ENCODE data around the gene CCR4.

Gene CCR4

GRCh38 chr3:32996048-32996754 is 44.8 kb downstream of the CCR4 start:
- Histone ChIP-seq H3K36me3 (ENCODE audit: control insufficient read depth, insufficient read depth, low read length) (no peaks in the 10 kb centered on the region), H3K27ac (ENCODE audit: insufficient read depth, low read depth, low read length, poor library complexity, severe bottlenecking) (no peak overlapping the region), H3K9me3 (ENCODE audit: control insufficient read depth, low read length) (no peaks in the 10 kb centered on the region), H3K4me3 (ENCODE audit: insufficient read depth, low read depth, low read length) (no peak overlapping the region), H3K27me3 (ENCODE audit: control insufficient read depth, insufficient read depth, low read length, poor library complexity, severe bottlenecking) (no peaks in the 10 kb centered on the region), H3K4me1 (ENCODE audit: control insufficient read depth, insufficient read depth, low read length) (no peaks in the 10 kb centered on the region)
- WGBS, 2 experiments: 87 to 100% methylated on average over 3 to 4 of the region's 5 CpGs

DNA sequence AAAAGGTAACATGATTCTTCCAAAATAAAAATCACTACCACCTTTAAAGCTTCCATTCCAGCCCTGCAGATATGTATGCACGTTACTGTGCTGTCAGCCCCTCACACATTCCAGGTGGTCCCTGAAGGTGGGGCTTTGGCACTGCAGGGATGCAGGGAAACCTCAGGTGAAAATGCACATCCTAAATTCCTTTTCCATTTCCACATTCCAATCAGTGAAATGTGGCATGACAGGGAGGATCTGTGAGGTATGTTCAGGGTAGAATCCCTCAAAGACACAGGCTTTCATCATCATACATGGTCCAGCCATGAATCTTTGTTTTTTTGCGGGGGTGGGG is 45.3 kb downstream of the CCR4 start:
- WGBS, 2 experiments: 89 to 96% methylated on average over 2 of the region's 2 CpGs
- Histone ChIP-seq H3K4me1 (ENCODE audit: control insufficient read depth, insufficient read depth, low read length) (no peaks in the 10 kb centered on the region), H3K4me3 (ENCODE audit: insufficient read depth, low read depth, low read length) (no peak overlapping the region), H3K27ac (ENCODE audit: insufficient read depth, low read depth, low read length, poor library complexity, severe bottlenecking) (no peak overlapping the region), H3K36me3 (ENCODE audit: control insufficient read depth, insufficient read depth, low read length) (no peaks in the 10 kb centered on the region), H3K9me3 (ENCODE audit: control insufficient read depth, low read length) (no peaks in the 10 kb centered on the region), H3K27me3 (ENCODE audit: control insufficient read depth, insufficient read depth, low read length, poor library complexity, severe bottlenecking) (no peaks in the 10 kb centered on the region)

DNA sequence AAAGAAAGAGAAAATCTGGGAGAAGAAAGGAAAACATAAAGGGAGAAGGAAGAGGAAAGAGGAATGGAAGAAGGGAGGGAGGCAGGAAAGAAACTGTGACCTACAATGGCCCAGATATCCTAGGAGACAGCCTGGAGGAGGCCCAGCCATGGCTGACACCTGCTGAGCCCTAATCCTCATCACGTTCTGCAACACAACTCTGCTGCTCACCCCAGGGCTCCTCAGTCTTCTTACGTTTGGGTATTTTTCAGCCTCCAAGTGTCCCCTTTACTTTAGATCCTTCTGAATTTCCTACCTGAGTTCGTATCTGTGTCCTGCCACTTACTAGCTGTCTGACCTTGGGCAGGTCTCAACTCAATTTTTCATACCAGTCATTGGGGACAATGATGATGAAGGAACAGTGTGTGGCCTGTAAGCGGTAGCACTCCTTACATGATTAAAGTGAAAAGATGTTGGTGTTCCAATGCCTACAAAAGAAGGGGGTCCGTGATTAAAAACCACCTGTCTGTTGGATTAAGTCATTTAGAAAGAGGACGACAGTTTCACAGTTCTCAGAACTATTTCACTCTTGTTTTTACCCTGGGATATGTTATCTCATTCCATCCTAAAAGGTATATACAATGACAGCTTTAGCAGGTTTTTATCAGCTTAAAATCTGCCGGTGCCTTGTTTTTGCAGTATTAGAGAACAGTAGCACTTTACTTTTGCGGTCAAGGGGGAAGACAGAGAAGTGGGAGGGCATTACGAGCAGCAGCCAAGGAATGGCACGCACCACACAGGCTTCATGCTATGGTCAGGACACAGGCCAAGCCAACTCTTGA is 47.4 kb downstream of the CCR4 start:
- Histone ChIP-seq H3K27me3 (ENCODE audit: control insufficient read depth, insufficient read depth, low read length, poor library complexity, severe bottlenecking) (no peaks in the 10 kb centered on the region), H3K4me1 (ENCODE audit: control insufficient read depth, insufficient read depth, low read length) (no peaks in the 10 kb centered on the region), H3K27ac (ENCODE audit: insufficient read depth, low read depth, low read length, poor library complexity, severe bottlenecking) (no peak overlapping the region), H3K9me3 (ENCODE audit: control insufficient read depth, low read length) (no peaks in the 10 kb centered on the region), H3K4me3 (ENCODE audit: insufficient read depth, low read depth, low read length) (no peak overlapping the region), H3K36me3 (ENCODE audit: control insufficient read depth, insufficient read depth, low read length) (no peaks in the 10 kb centered on the region)
- WGBS, 2 experiments: 80% methylated on average over 10 of the region's 10 CpGs

DNA sequence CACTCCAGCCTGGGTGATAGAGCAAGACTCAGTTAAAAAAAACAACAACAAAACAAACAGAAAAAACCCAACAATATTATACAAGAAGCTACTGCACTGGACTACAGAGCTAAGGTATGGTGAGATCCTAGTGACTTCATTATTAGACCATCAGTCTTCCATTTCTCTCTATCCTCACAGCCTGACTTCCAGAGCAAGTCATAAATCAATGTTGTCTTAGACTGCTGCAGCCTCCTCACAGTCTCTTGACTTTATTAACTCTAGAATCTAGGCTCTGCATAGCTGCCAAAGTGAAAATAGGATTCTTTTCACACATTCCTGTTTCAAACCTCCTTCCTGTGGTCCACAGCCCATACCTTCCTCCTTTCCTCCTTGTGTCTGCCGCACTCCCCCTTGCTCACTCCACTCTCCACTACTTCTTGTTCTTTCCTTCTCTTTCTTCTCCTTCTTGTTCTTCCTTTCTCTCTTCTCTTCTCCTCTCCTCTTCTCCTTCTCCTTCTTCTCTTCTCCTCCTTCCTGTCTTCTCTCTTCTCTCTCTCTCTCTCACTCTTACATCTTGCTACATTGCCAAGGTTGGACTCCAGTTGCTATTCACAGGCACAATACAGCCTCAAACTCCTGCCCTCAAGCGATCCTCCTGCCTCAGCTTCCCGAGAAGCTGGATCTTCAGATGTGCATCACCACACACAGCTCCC is 49.4 kb downstream of the CCR4 start:
- WGBS, 2 experiments: 94 to 96% methylated on average over 3 of the region's 3 CpGs
- no peaks in the 10 kb centered on the region for H3K4me1 ChIP-seq (ENCODE audit: control insufficient read depth, insufficient read depth, low read length)
- H3K27me3 ChIP-seq (ENCODE audit: control insufficient read depth, insufficient read depth, low read length, poor library complexity, severe bottlenecking): no peaks in the 10 kb centered on the region
- H3K9me3 ChIP-seq (ENCODE audit: control insufficient read depth, low read length): no peaks in the 10 kb centered on the region
- no peak overlapping the region for H3K27ac ChIP-seq (ENCODE audit: insufficient read depth, low read depth, low read length, poor library complexity, severe bottlenecking)
- H3K36me3 ChIP-seq (ENCODE audit: control insufficient read depth, insufficient read depth, low read length): no peaks in the 10 kb centered on the region
- no peak overlapping the region for H3K4me3 ChIP-seq (ENCODE audit: insufficient read depth, low read depth, low read length)

- Histone ChIP-seq H3K4me1 (ENCODE audit: control insufficient read depth, insufficient read depth, low read length) (no peaks in the 10 kb centered on the region), H3K27me3 (ENCODE audit: control insufficient read depth, insufficient read depth, low read length, poor library complexity, severe bottlenecking) (no peaks in the 10 kb centered on the region), H3K36me3 (ENCODE audit: control insufficient read depth, insufficient read depth, low read length) (no peaks in the 10 kb centered on the region), H3K27ac (ENCODE audit: insufficient read depth, low read depth, low read length, poor library complexity, severe bottlenecking) (no peak overlapping the region), H3K9me3 (ENCODE audit: control insufficient read depth, low read length) (no peaks in the 10 kb centered on the region), H3K4me3 (ENCODE audit: insufficient read depth, low read depth, low read length) (no peak overlapping the region)
- WGBS, 2 experiments: 82 to 90% methylated on average over 2 of the region's 2 CpGs
These were observed 50.4 kb downstream of the CCR4 start for GRCh38 chr3:33001889-33002288.

GRCh38 chr3:33003308-33003707 is 51.9 kb downstream of the CCR4 start:
- Histone ChIP-seq H3K9me3 (ENCODE audit: control insufficient read depth, low read length) (no peaks in the 10 kb centered on the region), H3K4me1 (ENCODE audit: control insufficient read depth, insufficient read depth, low read length) (no peaks in the 10 kb centered on the region), H3K36me3 (ENCODE audit: control insufficient read depth, insufficient read depth, low read length) (no peaks in the 10 kb centered on the region), H3K27ac (ENCODE audit: insufficient read depth, low read depth, low read length, poor library complexity, severe bottlenecking) (no peak overlapping the region), H3K27me3 (ENCODE audit: control insufficient read depth, insufficient read depth, low read length, poor library complexity, severe bottlenecking) (no peaks in the 10 kb centered on the region), H3K4me3 (ENCODE audit: insufficient read depth, low read depth, low read length) (no peak overlapping the region)
- WGBS, 2 experiments: 92 to 95% methylated on average over 4 of the region's 4 CpGs

- Histone ChIP-seq H3K9me3 (ENCODE audit: control insufficient read depth, low read length) (no peaks in the 10 kb centered on the region), H3K27me3 (ENCODE audit: control insufficient read depth, insufficient read depth, low read length, poor library complexity, severe bottlenecking) (no peaks in the 10 kb centered on the region), H3K4me1 (ENCODE audit: control insufficient read depth, insufficient read depth, low read length) (no peaks in the 10 kb centered on the region), H3K27ac (ENCODE audit: insufficient read depth, low read depth, low read length, poor library complexity, severe bottlenecking) (no peak overlapping the region), H3K36me3 (ENCODE audit: control insufficient read depth, insufficient read depth, low read length) (no peaks in the 10 kb centered on the region), H3K4me3 (ENCODE audit: insufficient read depth, low read depth, low read length) (no peak overlapping the region)
- WGBS, 2 experiments: 96 to 97% methylated on average over 4 of the region's 4 CpGs
These were observed 52.8 kb downstream of the CCR4 start for GRCh38 chr3:33004205-33004604.

DNA sequence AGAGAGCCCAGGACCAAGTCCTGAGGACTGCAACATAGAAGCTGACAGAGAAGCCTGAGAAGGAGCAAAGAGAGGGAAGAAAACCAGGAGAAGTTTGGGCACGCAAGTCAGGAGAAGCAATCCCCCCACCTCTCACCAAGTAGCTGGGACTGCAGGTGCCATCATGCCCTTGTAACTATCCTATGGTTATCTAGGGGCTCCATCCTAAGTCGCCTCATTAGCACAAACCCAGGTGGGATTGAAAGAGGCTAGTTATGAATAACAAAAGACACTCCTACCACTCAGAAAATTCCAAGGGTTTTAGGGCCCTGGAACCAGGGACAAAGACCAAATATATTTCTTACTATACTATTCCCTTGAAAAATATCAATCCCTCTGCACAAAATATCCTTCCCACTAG is 53.5 kb downstream of the CCR4 start:
- Histone ChIP-seq H3K4me1 (ENCODE audit: control insufficient read depth, insufficient read depth, low read length) (no peaks in the 10 kb centered on the region), H3K27ac (ENCODE audit: insufficient read depth, low read depth, low read length, poor library complexity, severe bottlenecking) (no peak overlapping the region), H3K9me3 (ENCODE audit: control insufficient read depth, low read length) (no peaks in the 10 kb centered on the region), H3K36me3 (ENCODE audit: control insufficient read depth, insufficient read depth, low read length) (no peaks in the 10 kb centered on the region), H3K4me3 (ENCODE audit: insufficient read depth, low read depth, low read length) (no peak overlapping the region), H3K27me3 (ENCODE audit: control insufficient read depth, insufficient read depth, low read length, poor library complexity, severe bottlenecking) (no peaks in the 10 kb centered on the region)
- 65 to 73% methylated on average over 2 of the region's 2 CpGs for WGBS, 2 experiments

All from ectodermal cell (in vitro differentiated cells).